Cortex of kidney (tissue), 1 donor: ENCODE measurements around the gene GH2.

ENCODE experiments used
- DNase-seq: peaks from one replicate; lab custom pipeline; 2025; lab: John Stamatoyannopoulos, UW

GH2 gene

DNA sequence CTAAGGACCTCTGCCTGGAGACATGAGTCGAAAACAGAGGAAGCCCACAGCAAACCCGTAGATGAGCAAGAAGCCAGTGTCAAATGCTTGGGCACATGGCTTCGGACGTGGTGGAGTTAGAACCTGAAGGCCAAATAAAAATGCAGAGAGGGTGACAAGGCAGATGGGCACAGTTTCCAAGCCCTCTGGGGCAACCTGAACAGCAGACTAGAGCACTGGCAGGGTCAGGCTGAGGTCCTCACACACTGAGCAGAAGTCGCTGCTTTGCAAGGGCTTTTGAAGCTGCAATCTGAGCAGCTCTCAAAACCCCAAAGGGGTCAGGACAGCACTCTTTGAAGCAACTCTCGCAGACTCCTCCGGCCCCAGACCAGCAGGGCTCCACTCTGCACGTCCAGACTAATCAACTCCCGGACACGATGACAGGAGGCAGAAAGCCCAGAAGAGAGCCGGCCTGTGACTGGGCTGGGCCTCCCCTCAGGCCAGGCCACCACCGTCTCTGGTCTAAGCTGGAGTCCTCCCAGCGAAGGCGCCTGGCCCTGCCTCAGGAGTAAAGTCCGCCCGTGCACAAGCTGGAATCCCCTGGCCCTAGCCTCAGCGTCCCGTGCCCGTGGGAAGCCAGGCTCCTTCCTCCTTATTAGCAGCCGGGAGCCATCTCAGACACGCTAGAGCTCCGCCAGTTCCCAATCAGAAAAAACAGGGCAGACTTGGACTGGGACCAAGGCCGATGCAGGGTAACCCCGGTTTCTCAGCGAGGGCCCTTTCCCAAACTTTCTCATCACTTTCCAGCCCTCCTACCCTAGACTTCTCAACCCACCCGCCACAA, 40.2 kb downstream of the GH2 start:
- DNase-seq: no peak

- DNase-seq: no peak
Measured at GRCh38 chr17:63840591-63841349, 41.0 kb downstream of the GH2 start.

- DNase-seq: no peak
Measured at GRCh38 chr17:63838631-63839171, 43.0 kb downstream of the GH2 start.

DNA sequence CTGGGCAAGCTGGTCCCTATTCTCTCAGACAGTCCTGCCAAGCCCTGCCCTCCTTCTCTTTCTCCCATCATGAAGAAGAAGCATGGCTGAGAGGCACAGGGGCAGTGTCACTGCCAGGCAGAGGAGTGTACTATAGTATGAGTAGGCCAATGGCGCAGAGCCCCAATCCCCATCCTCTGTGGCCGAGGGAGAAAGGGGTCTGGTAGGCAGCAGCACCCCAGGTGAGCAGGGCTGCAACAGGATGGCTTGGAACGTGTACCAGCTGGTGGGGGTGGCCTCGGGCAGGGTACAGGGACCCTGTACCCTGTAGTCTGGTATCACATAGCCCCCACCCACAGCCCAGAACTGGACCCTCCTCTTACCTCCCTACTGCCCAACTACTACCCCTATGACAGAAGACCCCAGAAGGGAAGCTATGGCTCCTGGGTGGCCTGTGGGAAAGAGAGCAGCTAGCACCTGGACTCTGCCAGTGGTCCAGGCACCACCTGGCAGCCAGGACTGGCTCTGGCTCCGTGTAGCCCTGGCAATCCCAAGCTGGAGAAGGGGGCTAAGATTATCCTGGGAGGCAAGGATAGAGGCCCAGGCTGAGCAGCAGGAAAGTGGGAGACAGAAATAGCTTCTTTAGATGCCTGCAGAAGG, 43.7 kb downstream of the GH2 start:
- DNase-seq: no peak

GRCh38 chr17:63837480-63837879, 44.3 kb downstream of the GH2 start:
- no peak for DNase-seq

DNA sequence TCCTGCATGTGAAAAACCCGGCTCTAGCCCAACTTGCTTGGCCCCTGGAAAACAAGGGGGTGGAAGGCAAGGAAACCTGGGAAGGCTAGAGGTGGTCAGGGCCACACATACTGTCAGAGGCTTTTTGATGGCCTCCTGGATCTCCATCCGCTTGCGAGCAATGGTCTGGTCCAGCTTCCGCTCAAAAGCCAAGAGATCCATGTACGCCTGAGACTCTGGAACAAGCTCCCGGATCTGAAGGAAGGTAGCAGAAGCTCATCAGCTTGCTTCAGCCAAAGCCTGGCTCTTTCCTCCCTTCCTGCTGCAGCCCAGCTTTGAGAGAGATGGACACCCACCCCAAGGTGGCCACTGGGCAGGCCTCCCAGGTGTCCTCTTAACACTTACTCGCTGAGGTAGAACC, 44.9 kb downstream of the GH2 start:
- no peak for DNase-seq

DNA sequence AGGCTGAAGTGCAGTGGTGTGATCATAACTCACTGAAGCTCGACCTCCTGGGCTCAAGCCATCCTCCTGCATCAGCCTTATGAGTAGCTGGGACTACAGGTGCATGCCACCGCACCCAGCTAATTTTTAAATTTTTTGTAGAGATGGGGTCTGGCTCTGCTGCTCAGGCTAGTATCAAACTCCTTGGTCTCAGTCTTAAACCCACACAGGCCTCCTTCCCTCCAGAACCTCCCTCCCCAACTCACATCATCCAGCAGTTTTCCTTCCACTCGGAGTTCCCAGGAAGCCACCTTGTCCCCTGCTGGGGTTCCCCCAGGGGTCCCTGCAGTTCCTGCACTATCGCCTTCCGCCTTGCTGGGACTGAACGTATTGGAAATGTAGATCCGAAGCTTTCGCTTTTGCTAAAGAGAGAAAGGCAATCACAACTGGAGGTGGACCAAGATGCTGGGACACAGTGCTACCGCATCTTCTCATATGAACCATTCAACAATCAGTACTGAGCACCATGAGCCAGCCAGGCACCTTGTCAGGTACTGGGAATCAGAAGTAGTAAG, 46.5 kb downstream of the GH2 start:
- DNase-seq: no peak

GRCh38 chr17:63834431-63835166, 47.1 kb downstream of the GH2 start:
- no peak for DNase-seq

GRCh38 chr17:63833741-63834373, 47.9 kb downstream of the GH2 start:
- no peak for DNase-seq

DNA sequence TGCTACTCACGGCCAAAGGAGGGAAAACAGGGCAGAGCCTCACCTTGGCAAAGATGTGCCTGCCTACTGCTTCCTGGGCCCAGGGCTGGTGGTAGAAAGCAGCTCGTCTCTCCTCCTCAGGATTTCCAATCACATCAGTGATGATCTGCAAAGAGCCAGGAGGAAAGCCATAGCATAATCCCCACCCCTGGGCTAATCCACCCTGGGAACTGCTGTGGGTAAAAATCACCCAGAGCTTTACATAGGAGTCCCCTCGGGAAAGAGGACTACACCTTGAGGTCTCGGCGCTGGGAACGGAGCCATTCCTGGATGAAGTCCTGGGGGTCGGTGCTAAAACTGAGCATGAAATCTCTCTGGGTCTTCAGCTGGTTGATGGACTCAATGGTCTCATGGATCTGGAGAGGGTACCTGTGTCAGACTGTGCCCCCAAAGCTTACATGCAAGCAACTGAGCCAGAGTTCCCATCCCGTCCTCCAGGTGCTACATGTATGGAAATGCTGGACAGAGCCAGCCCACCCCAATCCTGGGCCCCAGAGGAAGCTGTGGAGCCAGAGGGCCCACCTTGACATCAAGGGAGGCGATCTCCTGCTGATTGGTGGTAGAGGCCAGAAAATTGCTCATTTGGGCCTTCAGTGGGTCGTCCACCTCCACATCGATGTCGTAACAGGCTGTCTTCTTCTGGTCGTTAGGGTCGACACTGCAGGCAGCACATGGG, 48.6 kb downstream of the GH2 start:
- DNase-seq: no peak

DNA sequence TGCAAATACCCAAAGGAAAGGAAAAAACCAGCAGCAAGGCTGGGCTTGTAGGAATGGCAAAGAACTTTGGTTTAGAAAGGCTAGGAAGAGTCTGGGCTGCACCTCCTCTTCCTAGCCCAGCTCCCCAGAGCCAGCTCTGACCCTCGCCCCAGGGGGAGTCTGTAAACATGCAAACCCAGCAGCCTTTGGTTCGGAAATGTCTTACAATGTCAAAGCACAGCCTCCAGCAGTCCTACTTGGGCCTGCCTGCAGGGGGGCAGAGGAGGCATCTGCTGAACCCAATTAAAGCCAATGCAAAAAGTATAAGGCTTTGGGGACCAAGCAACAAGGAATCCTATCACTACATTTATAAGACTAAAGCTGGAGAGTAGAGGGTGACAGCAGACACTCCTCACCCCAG, 49.3 kb downstream of the GH2 start:
- no peak for DNase-seq

- DNase-seq: no peak
Measured at GRCh38 chr17:63832014-63832413, 49.7 kb downstream of the GH2 start.

DNA sequence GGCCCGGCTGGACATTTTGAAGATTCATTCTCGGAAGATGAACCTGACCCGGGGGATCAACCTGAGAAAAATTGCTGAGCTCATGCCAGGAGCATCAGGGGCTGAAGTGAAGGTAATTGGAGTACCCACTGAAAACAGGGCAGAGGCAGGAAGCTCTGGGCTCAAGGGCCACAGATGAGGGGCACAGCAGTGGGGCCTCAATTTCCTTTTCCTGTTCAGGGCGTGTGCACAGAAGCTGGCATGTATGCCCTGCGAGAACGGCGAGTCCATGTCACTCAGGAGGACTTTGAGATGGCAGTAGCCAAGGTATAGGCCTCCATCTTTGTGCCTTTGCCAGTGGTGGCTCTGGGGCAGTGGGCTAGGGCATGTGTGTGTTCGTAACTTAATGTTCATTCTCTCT, 50.2 kb downstream of the GH2 start:
- DNase-seq: no peak

DNA sequence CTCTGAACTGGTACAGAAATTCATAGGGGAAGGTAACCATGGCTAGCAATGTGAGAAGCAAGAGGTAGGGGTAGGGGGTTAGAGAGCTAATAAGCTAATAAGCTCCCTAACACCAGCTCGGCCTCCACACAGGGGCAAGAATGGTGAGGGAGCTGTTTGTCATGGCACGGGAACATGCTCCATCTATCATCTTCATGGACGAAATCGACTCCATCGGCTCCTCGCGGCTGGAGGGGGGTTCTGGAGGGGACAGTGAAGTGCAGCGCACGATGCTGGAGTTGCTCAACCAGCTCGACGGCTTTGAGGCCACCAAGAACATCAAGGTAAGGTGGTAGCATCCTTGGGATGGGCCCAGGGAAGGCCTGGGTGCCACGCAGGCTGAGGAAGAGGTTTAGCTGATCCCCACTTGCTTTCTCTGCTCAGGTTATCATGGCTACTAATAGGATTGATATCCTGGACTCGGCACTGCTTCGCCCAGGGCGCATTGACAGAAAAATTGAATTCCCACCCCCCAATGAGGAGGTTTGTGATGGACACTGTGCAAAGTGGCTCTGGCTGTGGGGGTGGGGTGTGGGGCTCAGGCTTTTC, 50.7 kb downstream of the GH2 start:
- DNase-seq: no peak

DNA sequence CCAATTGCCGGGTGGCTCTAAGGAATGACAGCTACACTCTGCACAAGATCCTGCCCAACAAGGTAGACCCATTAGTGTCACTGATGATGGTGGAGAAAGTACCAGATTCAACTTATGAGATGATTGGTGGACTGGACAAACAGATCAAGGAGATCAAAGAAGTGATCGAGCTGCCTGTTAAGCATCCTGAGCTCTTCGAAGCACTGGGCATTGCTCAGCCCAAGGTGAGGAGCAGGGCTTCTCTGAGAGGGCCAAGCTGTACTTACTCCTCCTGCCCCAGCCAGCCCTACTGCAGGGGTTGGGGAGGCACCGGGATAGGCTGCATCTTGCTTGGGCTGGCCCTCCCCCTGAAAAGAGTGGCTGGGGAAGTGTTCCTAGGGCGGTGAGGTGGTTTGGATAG, 51.5 kb downstream of the GH2 start:
- DNase-seq: no peak
